ENCODE measurements around the gene ARHGAP15. TPM values are rescaled to one million over a fixed set of nuclear protein-coding genes. Genes with fewer than 3 reads are reported as not detected.
A peak's percentile ranks its signal among the peaks of the same experiment; 100 is the strongest.

Gene ARHGAP15
- total and polyA plus RNA-seq, 2 experiments from 2014 or later, result 0.26 TPM; not detected in 1

GRCh38 chr2:143680885-143681405 is 551.7 kb downstream of the ARHGAP15 start:
- Mint-ChIP-seq H3K27ac (no peak overlapping the region), H3K36me3 (ENCODE audit: low read depth) (no peaks in the 10 kb centered on the region), H3K27me3 (ENCODE audit: insufficient read depth, low read depth, poor library complexity) (peaks cover 1% of the 10 kb centered on the region), H3K4me3 (no peak overlapping the region), H3K9me3 (no peaks in the 10 kb centered on the region), H3K4me1 (peaks cover 16% of the 10 kb centered on the region; the same call in 2 of the 3 replicates)
- Histone ChIP-seq H3K27me3 (ENCODE audit: insufficient read depth) (no peaks in the 10 kb centered on the region), H3K79me2 (replicated peaks; ENCODE audit: insufficient read depth) (no peaks in the 10 kb centered on the region), H3K4me1 (ENCODE audit: insufficient read depth) (peaks cover 7% of the 10 kb centered on the region; the same call in 1 of the 2 replicates), H3F3A (replicated peaks; ENCODE audit: low read depth) (no peaks in the 10 kb centered on the region), H3K36me3 (ENCODE audit: insufficient read depth) (no peaks in the 10 kb centered on the region), H2AFZ (no peak overlapping the region; the same call in 1 of the 2 replicates), H3K4me2 (no peak overlapping the region), H4K20me1 (replicated peaks; ENCODE audit: insufficient read depth) (no peaks in the 10 kb centered on the region), H3K27ac (ENCODE audit: low read depth) (no peak overlapping the region), H3K4me3 (no peak overlapping the region), H3K9me2 (ENCODE audit: insufficient read depth) (no peaks in the 10 kb centered on the region; the same call in 1 of the 2 replicates)
- DNase-seq (ENCODE audit: low spot score) (no peak), ATAC-seq (no peak)
- TF ChIP-seq EZH2phosphoT487 (IDR thresholded peaks at IDR 0.05; ENCODE audit: unreplicated experiment) (no peak), CREB1 (CRISPR knock-in tag; IDR thresholded peaks at IDR 0.05; ENCODE audit: low read depth) (no peak), STAT1 (IDR thresholded peaks at IDR 0.05; ENCODE audit: unreplicated experiment) (no peak), POLR2AphosphoS5 (IDR thresholded peaks at IDR 0.05; ENCODE audit: low read depth) (no peak)

- Histone ChIP-seq H3F3A (replicated peaks; ENCODE audit: low read depth) (no peaks in the 10 kb centered on the region), H3K79me2 (replicated peaks; ENCODE audit: insufficient read depth) (no peaks in the 10 kb centered on the region), H2AFZ (no peak overlapping the region), H3K36me3 (ENCODE audit: insufficient read depth) (no peaks in the 10 kb centered on the region), H3K27me3 (ENCODE audit: insufficient read depth) (no peaks in the 10 kb centered on the region), H3K9me2 (ENCODE audit: insufficient read depth) (no peaks in the 10 kb centered on the region), H3K4me1 (ENCODE audit: insufficient read depth) (peaks cover 7% of the 10 kb centered on the region; the same call in 1 of the 2 replicates), H3K4me2 (no peak overlapping the region), H3K4me3 (no peak overlapping the region), H3K27ac (ENCODE audit: low read depth) (no peak overlapping the region), H4K20me1 (replicated peaks; ENCODE audit: insufficient read depth) (no peaks in the 10 kb centered on the region)
- no peak overlapping the region for H3K27ac Mint-ChIP-seq
- no peaks in the 10 kb centered on the region for H3K9me3 Mint-ChIP-seq
- ATAC-seq (no peak), DNase-seq (ENCODE audit: low spot score) (peak; percentile 5)
- no peaks in the 10 kb centered on the region for H3K36me3 Mint-ChIP-seq (ENCODE audit: low read depth)
- H3K4me3 Mint-ChIP-seq, result no peak overlapping the region
- H3K27me3 Mint-ChIP-seq (ENCODE audit: insufficient read depth, low read depth, poor library complexity), result peaks cover 1% of the 10 kb centered on the region
- no peak for TF ChIP-seq JUNB (IDR thresholded peaks at IDR 0.05; ENCODE audit: unreplicated experiment)
- TF ChIP-seq CREB1 (CRISPR knock-in tag; IDR thresholded peaks at IDR 0.05; ENCODE audit: low read depth), result no peak
- no peak for TF ChIP-seq EZH2 (IDR thresholded peaks at IDR 0.05; ENCODE audit: low read depth, unreplicated experiment)
- no peak for TF ChIP-seq STAT1 (IDR thresholded peaks at IDR 0.05; ENCODE audit: unreplicated experiment)
- TF ChIP-seq ETS1 (IDR thresholded peaks at IDR 0.05), result no peak
- TF ChIP-seq NANOG (IDR thresholded peaks at IDR 0.05; ENCODE audit: borderline replicate concordance), result no peak
- no peak for TF ChIP-seq EZH2phosphoT487 (IDR thresholded peaks at IDR 0.05; ENCODE audit: unreplicated experiment)
- no peak for TF ChIP-seq POLR2AphosphoS5 (IDR thresholded peaks at IDR 0.05; ENCODE audit: low read depth)
- no peak for TF ChIP-seq CTCF (conservative IDR thresholded peaks at IDR 0.05; ENCODE audit: low read depth in 2 of 2)
- TF ChIP-seq ZNF114 (CRISPR knock-in tag; IDR thresholded peaks at IDR 0.05), result no peak
- TF ChIP-seq, protein P1, sequence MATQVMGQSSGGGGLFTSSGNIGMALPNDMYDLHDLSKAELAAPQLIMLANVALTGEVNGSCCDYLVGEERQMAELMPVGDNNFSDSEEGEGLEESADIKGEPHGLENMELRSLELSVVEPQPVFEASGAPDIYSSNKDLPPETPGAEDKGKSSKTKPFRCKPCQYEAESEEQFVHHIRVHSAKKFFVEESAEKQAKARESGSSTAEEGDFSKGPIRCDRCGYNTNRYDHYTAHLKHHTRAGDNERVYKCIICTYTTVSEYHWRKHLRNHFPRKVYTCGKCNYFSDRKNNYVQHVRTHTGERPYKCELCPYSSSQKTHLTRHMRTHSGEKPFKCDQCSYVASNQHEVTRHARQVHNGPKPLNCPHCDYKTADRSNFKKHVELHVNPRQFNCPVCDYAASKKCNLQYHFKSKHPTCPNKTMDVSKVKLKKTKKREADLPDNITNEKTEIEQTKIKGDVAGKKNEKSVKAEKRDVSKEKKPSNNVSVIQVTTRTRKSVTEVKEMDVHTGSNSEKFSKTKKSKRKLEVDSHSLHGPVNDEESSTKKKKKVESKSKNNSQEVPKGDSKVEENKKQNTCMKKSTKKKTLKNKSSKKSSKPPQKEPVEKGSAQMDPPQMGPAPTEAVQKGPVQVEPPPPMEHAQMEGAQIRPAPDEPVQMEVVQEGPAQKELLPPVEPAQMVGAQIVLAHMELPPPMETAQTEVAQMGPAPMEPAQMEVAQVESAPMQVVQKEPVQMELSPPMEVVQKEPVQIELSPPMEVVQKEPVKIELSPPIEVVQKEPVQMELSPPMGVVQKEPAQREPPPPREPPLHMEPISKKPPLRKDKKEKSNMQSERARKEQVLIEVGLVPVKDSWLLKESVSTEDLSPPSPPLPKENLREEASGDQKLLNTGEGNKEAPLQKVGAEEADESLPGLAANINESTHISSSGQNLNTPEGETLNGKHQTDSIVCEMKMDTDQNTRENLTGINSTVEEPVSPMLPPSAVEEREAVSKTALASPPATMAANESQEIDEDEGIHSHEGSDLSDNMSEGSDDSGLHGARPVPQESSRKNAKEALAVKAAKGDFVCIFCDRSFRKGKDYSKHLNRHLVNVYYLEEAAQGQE (IDR thresholded peaks at IDR 0.05; ENCODE audit: unreplicated experiment), result no peak
- H3K4me1 Mint-ChIP-seq, result peaks cover 18% of the 10 kb centered on the region; the same call in 2 of the 3 replicates
Measured at GRCh38 chr2:143682436-143683055, 553.3 kb downstream of the ARHGAP15 start.

Data from GM23338 (cell line).